ENCODE measurements around the gene KLC3. TPM values are rescaled to one million over a fixed set of nuclear protein-coding genes. Genes with fewer than 3 reads are reported as not detected.

The KLC3 gene
- total RNA-seq, 2 experiments from 2014 or later, result not detected

Other genes starting within 250 kb of the KLC3 start
- gene PPP1R37, start 247.6 kb upstream of the KLC3 start, total RNA-seq, result 10 to 100 TPM; 12.7 to 13.1 TPM
- under 1 TPM; 0.10 to 0.22 TPM for gene NKPD1, start 179.8 kb upstream of the KLC3 start, total RNA-seq
- 10 to 100 TPM; 35.1 to 39.9 TPM for gene TRAPPC6A, start 162.5 kb upstream of the KLC3 start, total RNA-seq
- gene BLOC1S3, start 162.0 kb upstream of the KLC3 start, total RNA-seq, result 10 to 100 TPM; 10.4 to 11.8 TPM
- not detected for gene EXOC3L2, start 95.3 kb upstream of the KLC3 start, total RNA-seq
- gene MARK4, start 89.5 kb upstream of the KLC3 start, total RNA-seq, result 10 to 100 TPM; 20.3 to 21.6 TPM
- gene CKM, start 17.9 kb upstream of the KLC3 start, total RNA-seq, result not detected
- 10 to 100 TPM; 27.2 to 27.4 TPM for gene ERCC2, start 29.8 kb downstream of the KLC3 start, total RNA-seq
- 1 to 10 TPM; 8.1 to 9.2 TPM for gene PPP1R13L, start 64.3 kb downstream of the KLC3 start, total RNA-seq
- gene POLR1G, start 65.9 kb downstream of the KLC3 start, total RNA-seq, result 10 to 100 TPM; 11.1 to 12.6 TPM
- gene ERCC1, start 83.2 kb downstream of the KLC3 start, total RNA-seq, result 10 to 100 TPM; 59.4 to 59.7 TPM
- gene FOSB, start 127.2 kb downstream of the KLC3 start, total RNA-seq, result 1 to 10 TPM; 3.7 to 5.9 TPM
- 1 to 10 TPM; 1.5 to 2.2 TPM for gene RTN2, start 156.3 kb downstream of the KLC3 start, total RNA-seq
- gene PPM1N, start 157.7 kb downstream of the KLC3 start, total RNA-seq, result 1 to 10 TPM; 3.5 to 3.6 TPM
- gene VASP, start 166.7 kb downstream of the KLC3 start, total RNA-seq, result 100 to 1,000 TPM; 167 to 174 TPM
- gene OPA3, start 244.1 kb downstream of the KLC3 start, total RNA-seq, result 10 to 100 TPM; 10.8 to 11.0 TPM

All from activated CD4-positive, alpha-beta memory T cell treated with anti-CD3 and anti-CD28 coated beads for 36 hours (primary cell).